GM21717 (cell line): ENCODE measurements around the gene NSMF.
"Not testable (repeated sequence)": the region's sequence is repeated elsewhere in the genome, so short reads cannot be mapped to it uniquely, and the experiment has no call there.

Source experiments
- ATAC-seq: cut with Tn5 transposase; IDR thresholded peaks from one replicate; pipeline ENCODE4 v1.9.1; 2021; ENCODE audit warnings: mild to moderate bottlenecking, moderate library complexity; ENCODE audit not compliant: unreplicated experiment

NSMF gene

GRCh38 chr9:137416563-137417151 is 42.5 kb downstream of the NSMF start:
- no peak for ATAC-seq

- no peak for ATAC-seq
Observed at GRCh38 chr9:137416006-137416562, 43.0 kb downstream of the NSMF start.

- no peak for ATAC-seq
Observed at GRCh38 chr9:137415451-137415850, 43.7 kb downstream of the NSMF start.

GRCh38 chr9:137412431-137412830 is 46.7 kb downstream of the NSMF start:
- ATAC-seq = no peak

GRCh38 chr9:137411645-137412380 is 47.3 kb downstream of the NSMF start:
- no peak for ATAC-seq

- ATAC-seq = no peak
Observed at GRCh38 chr9:137411260-137411644, 47.9 kb downstream of the NSMF start.

- no peak for ATAC-seq
Observed at GRCh38 chr9:137410891-137411249, 48.3 kb downstream of the NSMF start.

GRCh38 chr9:137410236-137410890 is 48.8 kb downstream of the NSMF start:
- ATAC-seq = not testable (repeated sequence)

- ATAC-seq = no peak
Observed at GRCh38 chr9:137409515-137409914, 49.6 kb downstream of the NSMF start.

GRCh38 chr9:137408651-137409405 is 50.3 kb downstream of the NSMF start:
- ATAC-seq = no peak

GRCh38 chr9:137407590-137408300 is 51.4 kb downstream of the NSMF start:
- no peak for ATAC-seq

GRCh38 chr9:137406876-137407589 is 52.1 kb downstream of the NSMF start:
- no peak for ATAC-seq

- ATAC-seq = no peak
Observed at GRCh38 chr9:137406085-137406760, 52.9 kb downstream of the NSMF start.

- no peak for ATAC-seq
Observed at GRCh38 chr9:137405677-137406081, 53.5 kb downstream of the NSMF start.

GRCh38 chr9:137404961-137405567 is 54.1 kb downstream of the NSMF start:
- no peak for ATAC-seq

- no peak for ATAC-seq
Observed at GRCh38 chr9:137403269-137403668, 55.9 kb downstream of the NSMF start.

GRCh38 chr9:137402746-137403145 is 56.4 kb downstream of the NSMF start:
- no peak for ATAC-seq

GRCh38 chr9:137398561-137399468 is 60.3 kb downstream of the NSMF start:
- ATAC-seq = no peak
